Measurements from ENCODE around the gene CACNA2D3. TPM values are rescaled to one million over a fixed set of nuclear protein-coding genes. Genes with fewer than 3 reads are reported as not detected.

The CACNA2D3 gene
- total RNA-seq, 2 experiments from 2014 or later = not detected

DNA sequence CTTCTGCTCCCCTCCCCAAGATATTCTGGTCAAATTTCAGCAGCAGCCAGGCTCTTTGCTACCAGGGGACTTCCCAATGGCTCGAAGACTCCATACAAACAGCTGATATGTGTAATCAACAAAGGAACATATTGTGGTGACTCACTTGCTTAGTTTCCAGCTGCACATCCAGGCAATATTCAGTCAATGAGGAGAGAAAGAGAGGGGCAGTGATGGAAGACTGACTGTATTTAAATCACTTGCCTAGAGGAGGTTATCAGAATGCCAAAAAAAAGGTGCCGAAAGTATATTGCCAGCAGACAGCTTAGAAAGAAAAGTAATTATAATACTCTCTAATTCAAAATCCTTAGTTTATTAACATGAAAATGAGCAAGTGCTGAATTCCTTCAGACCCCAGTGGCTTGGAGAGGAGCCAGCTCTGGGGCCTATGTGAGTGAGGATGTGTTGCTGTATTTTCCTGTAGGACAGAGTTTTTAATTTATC is 569.0 kb downstream of the CACNA2D3 start:
- ChIA-PET POLR2A (interaction anchor here (0.7 kb wide), 1 partner anchor 75 kb away, joined by 4 read pairs; no protein-coding TSS in a partner anchor), CTCF (no interaction called here)
- no peaks in the 10 kb centered on the region for H3K9me3 Mint-ChIP-seq
- no peak overlapping the region for H3K4me3 Mint-ChIP-seq
- no peak for DNase-seq
- H3K27me3 Mint-ChIP-seq = no peaks in the 10 kb centered on the region
- intact Hi-C loops (cut with micrococcal nuclease) = no loop called here
- no peaks in the 10 kb centered on the region for H3K4me1 Mint-ChIP-seq (ENCODE audit: low read depth)
- H3K36me3 Mint-ChIP-seq = no peaks in the 10 kb centered on the region
- no peak overlapping the region for H3K27ac Mint-ChIP-seq

DNA sequence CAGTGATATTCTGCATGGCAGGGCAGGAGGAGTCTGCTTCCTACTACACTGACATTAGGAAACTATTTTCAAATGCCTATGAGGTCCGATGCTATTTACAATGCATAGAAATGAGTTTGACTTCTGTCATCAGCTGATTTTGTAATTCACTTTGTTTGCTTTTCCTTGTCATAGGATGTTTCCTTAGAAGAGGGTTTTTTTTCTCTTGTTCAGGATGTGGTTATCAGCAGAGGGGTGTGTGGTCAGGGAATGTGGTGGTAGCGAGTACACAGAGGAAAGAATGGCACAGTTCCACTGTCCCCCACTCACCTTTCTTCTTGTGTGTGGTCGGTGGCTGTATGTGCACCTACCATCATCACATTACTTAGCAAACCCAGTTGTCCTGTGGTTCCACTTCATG is 574.0 kb downstream of the CACNA2D3 start:
- intact Hi-C loops (cut with micrococcal nuclease) = no loop called here
- no peak for DNase-seq
- Mint-ChIP-seq H3K27me3 (peaks cover 1% of the 10 kb centered on the region), H3K9me3 (no peaks in the 10 kb centered on the region), H3K4me1 (ENCODE audit: low read depth) (no peaks in the 10 kb centered on the region), H3K4me3 (no peak overlapping the region), H3K27ac (no peak overlapping the region), H3K36me3 (no peaks in the 10 kb centered on the region)
- POLR2A ChIA-PET = no interaction called here
- CTCF ChIA-PET = no interaction called here

DNA sequence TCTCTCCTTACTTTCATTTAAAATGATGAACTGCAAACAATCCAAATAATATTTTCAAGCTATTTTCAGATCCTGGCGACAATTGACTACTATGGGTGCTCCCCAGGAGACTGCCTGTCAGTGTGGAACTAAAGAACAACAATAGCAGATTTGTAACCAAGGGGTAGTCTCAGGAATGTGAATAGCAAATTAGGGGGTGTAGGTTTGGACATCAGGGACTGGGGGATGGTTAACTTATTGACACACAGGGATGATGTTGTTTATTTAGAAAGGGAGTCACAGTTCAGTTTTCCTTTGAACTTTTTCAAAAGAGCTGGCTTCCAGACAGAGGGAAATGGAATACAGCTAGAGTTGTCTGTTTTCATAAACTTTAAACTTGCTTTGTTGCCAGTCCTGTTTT is 575.7 kb downstream of the CACNA2D3 start:
- POLR2A ChIA-PET = no interaction called here
- CTCF ChIA-PET = no interaction called here
- peaks cover 1% of the 10 kb centered on the region for H3K27me3 Mint-ChIP-seq
- no peaks in the 10 kb centered on the region for H3K36me3 Mint-ChIP-seq
- no peak overlapping the region for H3K27ac Mint-ChIP-seq
- no peaks in the 10 kb centered on the region for H3K9me3 Mint-ChIP-seq
- intact Hi-C loops (cut with micrococcal nuclease) = no loop called here
- no peak for DNase-seq
- H3K4me3 Mint-ChIP-seq = no peak overlapping the region
- H3K4me1 Mint-ChIP-seq (ENCODE audit: low read depth) = no peaks in the 10 kb centered on the region

DNA sequence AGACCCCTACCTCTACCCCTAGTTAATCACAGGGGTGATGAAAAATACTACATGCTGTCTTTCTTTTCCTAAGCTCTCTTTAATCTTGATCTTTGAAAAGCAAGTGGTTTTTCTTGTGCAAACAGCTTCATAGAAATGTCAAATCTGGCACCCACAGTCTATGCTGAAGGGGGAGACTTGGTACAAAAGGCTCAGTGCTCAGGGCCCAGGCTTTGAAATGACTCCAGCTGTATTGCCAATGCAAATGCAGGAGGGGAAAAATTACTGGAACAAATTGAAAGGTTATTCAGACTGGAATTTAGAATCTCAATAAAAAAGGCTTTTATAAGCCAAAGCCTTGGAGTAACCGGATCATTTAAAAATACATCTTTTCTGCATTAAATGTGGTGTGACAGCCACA is 581.6 kb downstream of the CACNA2D3 start:
- POLR2A ChIA-PET = no interaction called here
- intact Hi-C loops (cut with micrococcal nuclease) = no loop called here
- no peaks in the 10 kb centered on the region for H3K9me3 Mint-ChIP-seq
- no peak overlapping the region for H3K27ac Mint-ChIP-seq
- no peaks in the 10 kb centered on the region for H3K27me3 Mint-ChIP-seq
- no peaks in the 10 kb centered on the region for H3K36me3 Mint-ChIP-seq
- H3K4me1 Mint-ChIP-seq (ENCODE audit: low read depth) = no peaks in the 10 kb centered on the region
- CTCF ChIA-PET = no interaction called here
- no peak for DNase-seq
- no peak overlapping the region for H3K4me3 Mint-ChIP-seq

DNA sequence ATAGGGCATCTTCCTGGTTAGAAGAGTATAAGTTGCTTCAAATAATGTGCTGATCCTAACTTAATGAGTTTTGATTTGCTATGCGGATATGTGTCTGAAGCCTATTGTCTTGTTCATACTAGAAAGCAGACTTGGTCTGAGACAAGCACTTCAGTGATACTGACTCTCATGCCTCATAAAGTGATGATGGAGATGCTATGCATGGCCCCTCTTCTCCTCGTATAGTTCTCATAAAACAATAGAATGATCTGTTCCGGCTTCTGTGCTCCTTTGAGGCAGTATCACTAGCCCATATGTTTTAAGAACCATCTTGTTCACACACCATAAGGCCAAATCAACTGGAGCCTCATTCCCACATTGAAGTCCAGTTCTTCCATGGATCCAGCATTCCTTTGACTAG is 583.4 kb downstream of the CACNA2D3 start:
- no peak for DNase-seq
- no peaks in the 10 kb centered on the region for H3K4me1 Mint-ChIP-seq (ENCODE audit: low read depth)
- ChIA-PET POLR2A (no interaction called here), CTCF (no interaction called here)
- H3K27me3 Mint-ChIP-seq = no peaks in the 10 kb centered on the region
- intact Hi-C loops (cut with micrococcal nuclease) = no loop called here
- no peaks in the 10 kb centered on the region for H3K9me3 Mint-ChIP-seq
- H3K27ac Mint-ChIP-seq = no peak overlapping the region
- H3K4me3 Mint-ChIP-seq = no peak overlapping the region
- H3K36me3 Mint-ChIP-seq = no peaks in the 10 kb centered on the region

DNA sequence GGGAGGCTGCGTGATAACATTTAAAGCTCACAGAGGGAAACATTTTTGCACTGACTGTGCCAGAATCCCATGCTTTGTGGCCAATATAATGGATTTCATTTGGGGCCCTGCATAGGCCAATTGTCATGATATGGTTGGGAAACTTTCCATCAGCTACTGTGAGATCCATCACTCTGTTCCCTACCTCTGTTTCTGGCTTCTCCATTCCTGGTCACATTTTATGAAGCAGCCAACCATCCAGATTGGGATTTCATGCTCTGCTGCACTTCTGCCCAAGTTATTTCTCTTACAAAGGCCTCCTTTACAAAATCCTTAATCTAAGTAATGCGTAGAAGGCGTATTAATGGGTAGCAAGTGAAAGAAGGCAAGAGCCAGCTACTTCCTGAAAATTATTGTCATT is 584.4 kb downstream of the CACNA2D3 start:
- Mint-ChIP-seq H3K4me3 (no peak overlapping the region), H3K27ac (no peak overlapping the region), H3K36me3 (no peaks in the 10 kb centered on the region), H3K27me3 (no peaks in the 10 kb centered on the region), H3K4me1 (ENCODE audit: low read depth) (no peaks in the 10 kb centered on the region), H3K9me3 (no peaks in the 10 kb centered on the region)
- ChIA-PET POLR2A (no interaction called here), CTCF (no interaction called here)
- no peak for DNase-seq
- intact Hi-C loops (cut with micrococcal nuclease) = no loop called here

DNA sequence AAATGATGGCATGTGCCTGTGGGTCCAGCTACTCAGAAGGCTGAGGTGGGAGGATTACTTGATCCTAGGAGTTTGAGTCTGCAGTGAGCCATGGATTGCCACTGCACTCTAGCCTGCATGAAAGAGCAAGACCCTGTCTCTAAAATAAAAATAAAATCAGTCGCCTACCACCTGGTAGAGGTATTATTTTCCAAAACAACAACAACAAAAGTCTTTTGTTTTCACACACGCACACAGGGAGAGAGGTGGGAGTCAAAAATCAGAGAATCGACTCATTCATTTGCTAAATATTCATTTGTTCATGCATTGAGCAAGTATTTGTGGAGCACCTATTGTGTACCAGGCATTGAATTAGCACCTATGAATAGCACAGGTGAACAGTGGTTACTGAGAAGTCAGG is 587.4 kb downstream of the CACNA2D3 start:
- CTCF ChIA-PET = no interaction called here
- no peak for DNase-seq
- no peaks in the 10 kb centered on the region for H3K27me3 Mint-ChIP-seq
- no peak overlapping the region for H3K27ac Mint-ChIP-seq
- H3K36me3 Mint-ChIP-seq = no peaks in the 10 kb centered on the region
- intact Hi-C loops (cut with micrococcal nuclease) = no loop called here
- POLR2A ChIA-PET = no interaction called here
- no peak overlapping the region for H3K4me3 Mint-ChIP-seq
- H3K4me1 Mint-ChIP-seq (ENCODE audit: low read depth) = no peaks in the 10 kb centered on the region
- peaks cover 2% of the 10 kb centered on the region for H3K9me3 Mint-ChIP-seq

DNA sequence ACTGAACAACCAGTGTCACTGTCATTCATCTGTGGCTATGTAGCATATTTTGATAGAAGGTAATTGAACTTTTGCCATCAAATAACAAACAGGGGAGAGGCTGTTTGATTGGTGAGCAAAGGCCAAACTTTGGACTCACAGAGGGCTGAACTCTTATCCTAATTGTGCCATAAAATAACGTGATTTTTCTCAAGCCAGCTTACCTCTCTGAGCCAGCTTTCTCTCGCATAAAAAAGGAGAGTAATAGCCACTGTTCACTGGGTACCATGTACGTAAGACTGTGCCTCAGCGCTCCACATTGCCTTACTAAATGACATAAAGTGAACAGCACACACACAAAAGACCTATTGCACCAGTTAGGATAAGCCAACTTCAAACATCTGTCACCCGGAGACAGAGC is 588.6 kb downstream of the CACNA2D3 start:
- ChIA-PET CTCF (no interaction called here), POLR2A (no interaction called here)
- Mint-ChIP-seq H3K4me3 (no peak overlapping the region), H3K27ac (no peak overlapping the region), H3K27me3 (no peaks in the 10 kb centered on the region), H3K9me3 (peaks cover 7% of the 10 kb centered on the region), H3K4me1 (ENCODE audit: low read depth) (no peaks in the 10 kb centered on the region), H3K36me3 (no peaks in the 10 kb centered on the region)
- DNase-seq = no peak
- intact Hi-C loops (cut with micrococcal nuclease) = no loop called here

DNA sequence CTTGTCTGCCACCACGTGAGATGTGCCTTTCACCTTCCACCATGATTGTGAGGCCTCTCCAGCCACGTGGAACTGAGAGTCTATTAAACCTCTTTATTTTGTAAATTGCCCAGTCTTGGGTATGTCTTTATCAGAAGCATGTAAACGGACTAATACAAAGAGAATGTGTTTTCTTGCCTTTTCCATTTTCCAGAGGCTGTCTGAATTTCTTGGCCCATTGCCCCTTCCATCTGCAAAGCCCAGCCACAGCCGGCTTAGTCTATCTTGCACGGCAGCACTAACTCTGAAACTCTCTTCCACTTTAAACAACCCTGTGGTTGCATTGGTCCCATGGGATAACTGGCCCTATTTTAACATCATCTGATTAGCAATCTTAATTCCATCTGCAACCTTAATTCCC is 590.2 kb downstream of the CACNA2D3 start:
- H3K36me3 Mint-ChIP-seq = no peaks in the 10 kb centered on the region
- CTCF ChIA-PET = no interaction called here
- no peaks in the 10 kb centered on the region for H3K27me3 Mint-ChIP-seq
- no peak overlapping the region for H3K4me3 Mint-ChIP-seq
- POLR2A ChIA-PET = no interaction called here
- no peak overlapping the region for H3K27ac Mint-ChIP-seq
- DNase-seq = no peak
- H3K9me3 Mint-ChIP-seq = peaks cover 7% of the 10 kb centered on the region
- no peaks in the 10 kb centered on the region for H3K4me1 Mint-ChIP-seq (ENCODE audit: low read depth)
- intact Hi-C loops (cut with micrococcal nuclease) = no loop called here

DNA sequence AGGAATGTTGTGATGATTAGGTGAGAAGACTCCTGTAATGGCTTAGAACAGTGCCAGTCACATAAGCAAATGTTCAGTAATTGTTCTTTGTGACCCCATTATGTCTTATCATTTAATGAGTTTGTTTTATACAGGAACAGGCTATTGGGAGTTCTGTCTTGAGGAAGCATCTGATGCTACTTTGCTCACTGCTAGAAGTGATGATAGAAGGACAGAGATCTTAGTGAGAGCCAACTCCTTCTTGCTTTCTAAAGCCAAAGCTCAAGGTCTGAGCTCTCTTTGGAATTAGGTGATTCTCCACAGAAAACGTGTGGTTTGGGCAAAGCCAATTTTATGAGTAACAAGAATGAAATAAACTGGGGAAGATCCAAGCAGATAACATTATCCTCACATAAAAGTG is 590.7 kb downstream of the CACNA2D3 start:
- peaks cover 7% of the 10 kb centered on the region for H3K9me3 Mint-ChIP-seq
- POLR2A ChIA-PET = no interaction called here
- DNase-seq = no peak
- H3K4me3 Mint-ChIP-seq = no peak overlapping the region
- H3K4me1 Mint-ChIP-seq (ENCODE audit: low read depth) = no peaks in the 10 kb centered on the region
- H3K27me3 Mint-ChIP-seq = no peaks in the 10 kb centered on the region
- CTCF ChIA-PET = no interaction called here
- intact Hi-C loops (cut with micrococcal nuclease) = no loop called here
- no peak overlapping the region for H3K27ac Mint-ChIP-seq
- H3K36me3 Mint-ChIP-seq = no peaks in the 10 kb centered on the region

DNA sequence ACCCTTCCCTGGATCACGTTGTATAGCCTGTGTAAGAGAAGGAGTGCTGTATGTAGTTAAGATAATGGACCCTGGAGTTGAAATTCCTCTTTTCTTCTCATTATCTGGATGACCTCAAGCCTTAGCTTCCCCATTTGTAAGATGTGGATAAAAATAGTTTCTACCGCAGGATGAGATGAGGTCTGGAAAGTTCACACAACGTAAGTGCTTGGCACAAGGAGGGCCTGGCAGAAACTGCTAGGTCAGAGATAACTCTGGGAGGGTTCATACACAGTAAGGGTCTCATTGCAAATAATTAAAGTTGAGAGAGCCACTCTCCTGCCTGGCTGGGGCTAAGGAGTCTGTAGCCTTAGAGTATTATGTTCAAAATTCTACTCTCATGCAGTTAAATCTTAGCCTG is 591.1 kb downstream of the CACNA2D3 start:
- intact Hi-C loops (cut with micrococcal nuclease) = no loop called here
- CTCF ChIA-PET = no interaction called here
- H3K27me3 Mint-ChIP-seq = no peaks in the 10 kb centered on the region
- no peak for DNase-seq
- H3K27ac Mint-ChIP-seq = no peak overlapping the region
- H3K4me1 Mint-ChIP-seq (ENCODE audit: low read depth) = no peaks in the 10 kb centered on the region
- POLR2A ChIA-PET = no interaction called here
- H3K36me3 Mint-ChIP-seq = no peaks in the 10 kb centered on the region
- no peak overlapping the region for H3K4me3 Mint-ChIP-seq
- H3K9me3 Mint-ChIP-seq = peaks cover 7% of the 10 kb centered on the region

DNA sequence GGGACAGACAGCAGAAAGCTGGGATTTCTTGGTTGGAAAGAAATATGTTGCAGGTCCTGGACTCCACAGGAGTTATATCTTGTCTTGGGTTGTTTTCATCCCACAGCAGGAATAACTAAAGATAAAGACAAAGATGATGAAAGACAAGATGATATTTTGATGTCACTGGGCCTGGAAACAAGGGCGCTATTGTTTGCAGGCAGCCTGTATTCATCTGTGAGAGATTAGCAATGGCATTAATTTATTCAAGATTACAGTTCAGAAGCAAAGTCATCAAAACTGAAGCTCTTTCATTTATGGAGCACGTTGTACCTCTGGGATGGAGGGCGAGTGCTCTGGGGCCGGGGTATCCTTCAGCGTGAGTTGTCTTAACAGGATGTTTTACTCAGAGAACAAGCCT is 591.7 kb downstream of the CACNA2D3 start:
- Mint-ChIP-seq H3K4me1 (ENCODE audit: low read depth) (no peaks in the 10 kb centered on the region), H3K27ac (no peak overlapping the region), H3K9me3 (peaks cover 7% of the 10 kb centered on the region), H3K36me3 (no peaks in the 10 kb centered on the region), H3K27me3 (no peaks in the 10 kb centered on the region), H3K4me3 (no peak overlapping the region)
- CTCF ChIA-PET = no interaction called here
- intact Hi-C loops (cut with micrococcal nuclease) = no loop called here
- no peak for DNase-seq
- POLR2A ChIA-PET = no interaction called here

DNA sequence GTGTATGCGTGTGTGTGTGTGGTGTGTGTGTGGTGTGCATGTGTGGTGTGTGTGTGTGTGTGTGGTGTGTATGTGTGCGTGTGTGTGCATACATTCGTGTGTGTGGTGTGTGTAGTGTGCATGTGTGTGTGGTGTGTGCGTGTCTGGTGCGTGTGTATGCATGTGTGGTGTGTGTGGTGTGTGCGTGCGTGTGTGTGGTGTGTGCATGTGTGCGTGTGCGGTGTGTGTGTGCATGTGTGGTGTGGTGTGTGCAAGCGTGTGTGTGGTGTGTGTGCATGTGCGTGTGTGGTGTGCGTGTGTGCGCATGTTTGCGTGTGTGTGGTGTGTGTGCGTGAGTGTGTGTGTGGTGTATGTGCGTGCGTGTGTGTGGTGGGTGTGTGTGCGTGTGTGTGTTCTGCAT is 595.2 kb downstream of the CACNA2D3 start:
- Mint-ChIP-seq H3K4me3 (no peak overlapping the region), H3K36me3 (no peaks in the 10 kb centered on the region), H3K27me3 (peaks cover 1% of the 10 kb centered on the region), H3K27ac (no peak overlapping the region), H3K4me1 (ENCODE audit: low read depth) (no peaks in the 10 kb centered on the region), H3K9me3 (peaks cover 7% of the 10 kb centered on the region)
- intact Hi-C loops (cut with micrococcal nuclease) = no loop called here
- DNase-seq = no peak
- ChIA-PET CTCF (no interaction called here), POLR2A (no interaction called here)

DNA sequence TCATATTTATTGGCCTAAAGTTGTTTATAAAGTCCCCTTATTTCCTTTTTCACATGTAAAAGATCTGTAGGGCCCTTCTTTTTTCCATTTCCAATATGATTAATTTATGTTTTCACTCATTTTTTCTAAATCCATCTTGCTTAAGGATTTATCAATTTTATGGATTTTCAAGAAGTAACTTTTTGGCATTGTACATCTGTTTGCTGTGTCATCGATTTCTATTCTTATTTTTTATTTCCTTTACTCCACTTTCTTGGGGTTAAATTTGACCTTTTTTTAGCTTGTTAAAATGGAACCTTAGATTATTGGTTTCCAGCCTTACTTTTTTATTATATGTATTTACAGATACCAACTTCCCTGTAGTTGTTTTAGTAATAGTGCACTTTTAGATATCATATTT is 597.6 kb downstream of the CACNA2D3 start:
- ChIA-PET CTCF (no interaction called here), POLR2A (no interaction called here)
- no peak overlapping the region for H3K27ac Mint-ChIP-seq
- no peak overlapping the region for H3K4me3 Mint-ChIP-seq
- H3K4me1 Mint-ChIP-seq (ENCODE audit: low read depth) = no peaks in the 10 kb centered on the region
- DNase-seq = no peak
- intact Hi-C loops (cut with micrococcal nuclease) = no loop called here
- H3K9me3 Mint-ChIP-seq = peaks cover 14% of the 10 kb centered on the region
- no peaks in the 10 kb centered on the region for H3K36me3 Mint-ChIP-seq
- peaks cover 1% of the 10 kb centered on the region for H3K27me3 Mint-ChIP-seq

All from activated CD4-positive, alpha-beta memory T cell treated with anti-CD3 and anti-CD28 coated beads for 36 hours (primary cell).